Esophagus muscularis mucosa (tissue), 3 donors: ENCODE results near the gene ELP2.

Experiments used
- CTCF ChIP-seq, 3 experiments: fragments of 200-600 bp in 2 of 3; fragments of 450-650 bp in 1 of 3; sonication (generic) in 2 of 3; IDR thresholded peaks; one replicate each; pipeline ENCODE4 v1.5.1; 2017 to 2019; ENCODE audit warnings: antibody characterized with exemption in 3 of 3, mild to moderate bottlenecking in 2 of 3, moderate library complexity in 1 of 3
- POLR2AphosphoS5 ChIP-seq, 2 donors: sonication (generic); formaldehyde crosslinking; IDR thresholded peaks; one replicate each; pipeline ENCODE4 v1.6.1; 2017; ENCODE audit warnings: antibody characterized with exemption in 2 of 2

GRCh38 chr18:36139245-36139644 is 9.5 kb downstream of the ELP2 start:
- TF ChIP-seq POLR2AphosphoS5 (IDR thresholded peaks at IDR 0.05) = no peak
- no peak for TF ChIP-seq CTCF (IDR thresholded peaks at IDR 0.05)
